ENCODE measurements around the gene LSM6. TPM values are rescaled to one million over a fixed set of nuclear protein-coding genes. Genes with fewer than 3 reads are reported as not detected.

LSM6 gene
- total RNA-seq, 1 experiment from 2014 or later = 78.3 TPM

DNA sequence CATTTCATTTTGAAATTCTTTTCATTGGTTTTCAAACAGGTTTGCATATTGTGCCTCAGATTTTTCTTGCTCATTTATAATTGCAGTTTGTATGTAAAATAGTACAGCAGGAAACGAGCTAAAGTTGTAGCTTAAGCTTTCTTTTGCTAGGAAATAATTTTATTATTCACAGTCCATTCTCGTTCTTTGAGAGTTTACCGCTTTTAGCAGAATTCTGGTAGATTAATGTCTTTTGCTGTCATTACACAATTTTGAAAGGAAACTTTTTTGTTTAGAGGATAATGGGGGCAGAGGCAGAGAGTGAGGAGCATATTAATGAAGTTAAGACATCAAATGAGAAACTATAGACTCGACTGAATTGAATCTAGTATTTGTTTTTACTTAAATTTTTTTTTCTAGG lies 10.5 kb downstream of the LSM6 start:
- Histone ChIP-seq H3K79me2 (ENCODE audit: insufficient read depth, low read length) (no peaks in the 10 kb centered on the region), H2BK120ac (ENCODE audit: low read depth, low read length, poor library complexity, severe bottlenecking) (no peak overlapping the region)

More for the DNA sequence above, 10.5 kb downstream of the LSM6 start:
- Mint-ChIP-seq H3K4me3 (no peak overlapping the region), H3K27me3 (ENCODE audit: low read depth) (no peaks in the 10 kb centered on the region), H3K9me3 (no peaks in the 10 kb centered on the region), H3K27ac (no peak overlapping the region), H3K36me3 (ENCODE audit: insufficient read depth in 1 of 3, low read depth in 3 of 3) (peaks cover 17 to 67% (median 46%) of the 10 kb centered on the region in 3 experiments; a peak in 6 of 7 replicates), H3K4me1 (no peaks in the 10 kb centered on the region; a peak in 1 of 4 replicates)
- DNase-seq = no peak
- Histone ChIP-seq H4K20me1 (ENCODE audit: control insufficient read depth, insufficient read depth, insufficient read length) (no peaks in the 10 kb centered on the region), H2AFZ (ENCODE audit: low read length) (no peak overlapping the region), H2AK5ac (ENCODE audit: insufficient read length, low read length) (no peak overlapping the region), H4K91ac (ENCODE audit: insufficient read length, low read depth, low read length) (no peak overlapping the region), H3K79me1 (ENCODE audit: insufficient read depth, low read depth, low read length, poor library complexity, severe bottlenecking) (no peaks in the 10 kb centered on the region), H2BK15ac (ENCODE audit: low read depth, low read length) (no peak overlapping the region), H3K27me3 (ENCODE audit: insufficient read depth, low read length) (no peaks in the 10 kb centered on the region), H3K9ac (ENCODE audit: extremely low read depth, insufficient read length, low read length) (no peak overlapping the region), H4K8ac (replicated peaks; ENCODE audit: insufficient read length, low read depth, low read length) (no peak overlapping the region), H3K14ac (ENCODE audit: insufficient read depth, low read length) (no peak overlapping the region), H3K4ac (ENCODE audit: low read depth, low read length) (no peak overlapping the region), H3K56ac (ENCODE audit: insufficient read length, low read depth, low read length) (no peak overlapping the region), H3K4me1 (ENCODE audit: insufficient read depth, low read length) (no peaks in the 10 kb centered on the region), H3K9me3 (ENCODE audit: control insufficient read depth, low read depth, low read length) (no peaks in the 10 kb centered on the region), H4K5ac (ENCODE audit: insufficient read length, low read depth, low read length) (no peak overlapping the region), H3K23me2 (ENCODE audit: insufficient read length, low read depth, low read length, poor library complexity, severe bottlenecking) (no peaks in the 10 kb centered on the region), H3K4me2 (ENCODE audit: insufficient read depth, insufficient read length, low read length) (no peak overlapping the region), H3K23ac (ENCODE audit: insufficient read length, low read depth, low read length) (no peak overlapping the region), H3K27ac (ENCODE audit: insufficient read length, low read depth, low read length) (no peak overlapping the region), H2BK5ac (ENCODE audit: insufficient read length, low read length) (no peak overlapping the region), H3K18ac (ENCODE audit: insufficient read length, low read depth, low read length) (no peak overlapping the region), H2BK20ac (ENCODE audit: low read depth, low read length, poor library complexity, severe bottlenecking) (no peak overlapping the region), H3T11ph (ENCODE audit: low read length) (no peak overlapping the region), H2BK12ac (ENCODE audit: insufficient read length, low read depth, low read length) (no peak overlapping the region)
- no CpG with 5 or more reads among the region's 4 CpGs for WGBS (ENCODE audit: extremely low coverage, insufficient read length, low lambda C conversion rate)
- TF ChIP-seq, protein P1, sequence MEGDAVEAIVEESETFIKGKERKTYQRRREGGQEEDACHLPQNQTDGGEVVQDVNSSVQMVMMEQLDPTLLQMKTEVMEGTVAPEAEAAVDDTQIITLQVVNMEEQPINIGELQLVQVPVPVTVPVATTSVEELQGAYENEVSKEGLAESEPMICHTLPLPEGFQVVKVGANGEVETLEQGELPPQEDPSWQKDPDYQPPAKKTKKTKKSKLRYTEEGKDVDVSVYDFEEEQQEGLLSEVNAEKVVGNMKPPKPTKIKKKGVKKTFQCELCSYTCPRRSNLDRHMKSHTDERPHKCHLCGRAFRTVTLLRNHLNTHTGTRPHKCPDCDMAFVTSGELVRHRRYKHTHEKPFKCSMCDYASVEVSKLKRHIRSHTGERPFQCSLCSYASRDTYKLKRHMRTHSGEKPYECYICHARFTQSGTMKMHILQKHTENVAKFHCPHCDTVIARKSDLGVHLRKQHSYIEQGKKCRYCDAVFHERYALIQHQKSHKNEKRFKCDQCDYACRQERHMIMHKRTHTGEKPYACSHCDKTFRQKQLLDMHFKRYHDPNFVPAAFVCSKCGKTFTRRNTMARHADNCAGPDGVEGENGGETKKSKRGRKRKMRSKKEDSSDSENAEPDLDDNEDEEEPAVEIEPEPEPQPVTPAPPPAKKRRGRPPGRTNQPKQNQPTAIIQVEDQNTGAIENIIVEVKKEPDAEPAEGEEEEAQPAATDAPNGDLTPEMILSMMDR (conservative IDR thresholded peaks at IDR 0.05) = no peak
